Activated naive CD8-positive, alpha-beta T cell treated with anti-CD3 and anti-CD28 coated beads, Interleukin-2, amount 50 U/mL, for 24 hours (primary cell): ENCODE data around the gene NOMO2.
A peak's percentile ranks its signal among the peaks of the same experiment; 100 is the strongest.
"Not testable (repeated sequence)": the region's sequence is repeated elsewhere in the genome, so short reads cannot be mapped to it uniquely, and the experiment has no call there.

Experiments
- ATAC-seq: fragments of 150-1000 bp; cut with Tn5 transposase; one replicate; pipeline ENCODE4 v1.10.0; 2021
- DNase-seq: peaks from one replicate; pipeline ENCODE4 v3.0.0; 2021
- H3K27ac Mint-ChIP-seq: one replicate; pipeline ENCODE4 v1.8.0; 2021; ENCODE audit warnings: mild to moderate bottlenecking, mixed read lengths
- H3K27me3 Mint-ChIP-seq: one replicate; pipeline ENCODE4 v1.8.0; 2021; ENCODE audit warnings: mixed read lengths
- H3K36me3 Mint-ChIP-seq: one replicate; pipeline ENCODE4 v1.8.0; 2021; ENCODE audit warnings: low read depth, mixed read lengths
- H3K4me1 Mint-ChIP-seq: one replicate; pipeline ENCODE4 v1.8.0; 2021; ENCODE audit warnings: mixed read lengths
- H3K4me3 Mint-ChIP-seq: one replicate; pipeline ENCODE4 v1.8.0; 2021; ENCODE audit warnings: mild to moderate bottlenecking, moderate library complexity, mixed read lengths
- H3K9me3 Mint-ChIP-seq: one replicate; pipeline ENCODE4 v1.8.0; 2021; ENCODE audit warnings: mixed read lengths

The NOMO2 gene

DNA sequence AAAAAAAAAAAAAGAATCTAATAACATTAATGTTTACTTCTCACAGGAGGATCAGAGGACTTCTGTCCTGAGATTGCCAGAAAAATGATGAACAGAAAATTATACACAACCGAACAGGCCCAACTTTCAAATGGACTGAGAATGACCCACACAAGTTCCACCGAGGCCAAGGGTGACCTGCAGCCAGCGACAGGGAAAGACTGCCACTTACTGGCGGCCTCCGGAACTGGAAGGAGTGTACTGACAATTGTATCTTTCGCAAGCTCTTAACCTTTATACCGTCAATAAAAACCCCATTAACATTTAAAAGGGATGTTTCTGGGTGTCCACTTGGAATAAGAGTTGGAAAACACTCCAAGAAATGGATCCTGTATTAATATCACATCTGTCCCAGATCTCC lies 63.5 kb downstream of the NOMO2 start:
- H3K4me1 Mint-ChIP-seq, H3K27me3 Mint-ChIP-seq, H3K36me3 Mint-ChIP-seq, H3K4me3 Mint-ChIP-seq, H3K9me3 Mint-ChIP-seq, ATAC-seq, H3K27ac Mint-ChIP-seq, DNase-seq: not testable (repeated sequence)

DNA sequence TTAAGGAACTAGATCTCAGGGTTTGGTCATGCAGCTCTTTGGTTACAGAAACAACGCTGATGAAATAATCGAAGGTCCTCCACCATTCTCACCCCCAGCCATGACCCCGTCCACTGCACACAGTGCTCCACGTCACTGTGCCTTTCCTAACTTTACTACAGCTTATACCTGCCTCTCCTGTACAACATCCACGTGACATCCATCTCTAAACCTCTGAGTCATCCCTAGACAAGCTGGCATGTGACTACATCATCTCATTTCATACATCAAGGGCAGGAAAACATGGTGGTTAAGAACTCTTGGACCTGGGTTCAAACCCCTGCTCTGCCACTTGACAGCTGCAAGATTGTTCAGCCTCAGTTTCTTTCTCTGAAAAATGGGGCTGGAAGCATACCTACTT lies 64.9 kb downstream of the NOMO2 start:
- H3K27ac Mint-ChIP-seq, H3K4me3 Mint-ChIP-seq, H3K27me3 Mint-ChIP-seq, H3K36me3 Mint-ChIP-seq, ATAC-seq, H3K4me1 Mint-ChIP-seq, H3K9me3 Mint-ChIP-seq, DNase-seq: not testable (repeated sequence)

DNA sequence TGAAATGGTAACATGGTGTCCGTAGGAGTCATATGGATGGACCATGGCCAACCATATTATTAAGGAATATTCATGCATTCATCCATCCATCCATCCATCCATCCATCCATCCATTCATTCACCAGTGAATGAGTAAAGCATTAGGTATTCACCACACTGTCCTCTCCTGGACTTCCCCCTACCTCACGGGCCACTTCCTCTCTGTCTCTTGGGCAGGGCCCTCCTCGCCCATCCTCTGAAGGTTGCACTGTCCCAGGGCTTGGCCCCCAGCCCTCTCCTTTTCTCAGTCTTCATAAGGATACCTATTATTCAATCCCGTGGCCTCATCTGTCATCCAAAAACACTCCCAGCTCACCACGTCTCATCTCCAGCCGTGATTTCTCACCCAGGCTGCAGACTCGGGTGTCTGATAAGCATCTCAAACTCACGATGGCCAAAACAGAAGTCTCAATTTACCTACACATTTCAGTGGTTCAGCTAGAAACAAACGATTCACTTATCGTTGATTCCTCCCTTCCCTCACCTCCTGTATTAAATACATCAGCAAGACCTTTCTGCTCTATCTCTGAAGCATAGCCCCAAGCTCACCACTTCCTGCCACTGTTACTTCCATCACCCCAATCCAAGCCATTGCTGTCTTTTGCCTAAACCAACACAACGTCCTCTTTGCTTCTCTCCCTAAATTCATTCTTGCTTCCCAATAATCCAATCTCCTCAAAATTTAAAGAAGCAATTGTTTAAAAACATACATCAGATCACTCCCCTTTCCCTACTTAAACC lies 69.6 kb downstream of the NOMO2 start:
- not testable (repeated sequence) for DNase-seq, H3K27me3 Mint-ChIP-seq, H3K4me1 Mint-ChIP-seq, H3K9me3 Mint-ChIP-seq, H3K36me3 Mint-ChIP-seq, H3K4me3 Mint-ChIP-seq, H3K27ac Mint-ChIP-seq
- ATAC-seq: peak; percentile 61

DNA sequence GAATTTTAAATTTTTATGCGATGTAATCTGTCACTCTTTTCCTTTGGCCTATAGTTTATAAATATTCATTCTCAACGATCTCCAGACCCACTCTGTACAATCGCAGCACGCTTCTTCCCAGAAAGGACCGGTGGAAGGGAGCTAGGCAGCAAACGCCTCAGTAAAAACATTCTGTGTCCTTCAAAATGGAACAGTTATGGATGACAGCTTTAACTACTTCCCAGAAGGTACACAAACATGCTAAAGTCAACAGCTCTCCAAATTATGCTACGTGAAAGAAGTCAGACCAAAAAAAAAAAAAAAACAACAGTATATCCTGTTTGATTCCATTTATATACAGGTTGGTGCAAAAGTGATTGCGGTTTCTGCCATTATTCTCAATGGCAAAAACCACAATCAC lies 125.9 kb downstream of the NOMO2 start:
- DNase-seq, H3K27ac Mint-ChIP-seq, H3K9me3 Mint-ChIP-seq, H3K4me1 Mint-ChIP-seq, H3K4me3 Mint-ChIP-seq, ATAC-seq, H3K27me3 Mint-ChIP-seq, H3K36me3 Mint-ChIP-seq: not testable (repeated sequence)

DNA sequence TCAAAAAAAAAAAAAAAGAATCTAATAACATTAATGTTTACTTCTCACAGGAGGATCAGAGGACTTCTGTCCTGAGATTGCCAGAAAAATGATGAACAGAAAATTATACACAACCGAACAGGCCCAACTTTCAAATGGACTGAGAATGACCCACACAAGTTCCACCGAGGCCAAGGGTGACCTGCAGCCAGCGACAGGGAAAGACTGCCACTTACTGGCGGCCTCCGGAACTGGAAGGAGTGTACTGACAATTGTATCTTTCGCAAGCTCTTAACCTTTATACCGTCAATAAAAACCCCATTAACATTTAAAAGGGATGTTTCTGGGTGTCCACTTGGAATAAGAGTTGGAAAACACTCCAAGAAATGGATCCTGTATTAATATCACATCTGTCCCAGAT lies 146.1 kb downstream of the NOMO2 start:
- not testable (repeated sequence) for H3K27me3 Mint-ChIP-seq, H3K4me1 Mint-ChIP-seq, H3K36me3 Mint-ChIP-seq, ATAC-seq, H3K27ac Mint-ChIP-seq, H3K4me3 Mint-ChIP-seq, H3K9me3 Mint-ChIP-seq, DNase-seq

DNA sequence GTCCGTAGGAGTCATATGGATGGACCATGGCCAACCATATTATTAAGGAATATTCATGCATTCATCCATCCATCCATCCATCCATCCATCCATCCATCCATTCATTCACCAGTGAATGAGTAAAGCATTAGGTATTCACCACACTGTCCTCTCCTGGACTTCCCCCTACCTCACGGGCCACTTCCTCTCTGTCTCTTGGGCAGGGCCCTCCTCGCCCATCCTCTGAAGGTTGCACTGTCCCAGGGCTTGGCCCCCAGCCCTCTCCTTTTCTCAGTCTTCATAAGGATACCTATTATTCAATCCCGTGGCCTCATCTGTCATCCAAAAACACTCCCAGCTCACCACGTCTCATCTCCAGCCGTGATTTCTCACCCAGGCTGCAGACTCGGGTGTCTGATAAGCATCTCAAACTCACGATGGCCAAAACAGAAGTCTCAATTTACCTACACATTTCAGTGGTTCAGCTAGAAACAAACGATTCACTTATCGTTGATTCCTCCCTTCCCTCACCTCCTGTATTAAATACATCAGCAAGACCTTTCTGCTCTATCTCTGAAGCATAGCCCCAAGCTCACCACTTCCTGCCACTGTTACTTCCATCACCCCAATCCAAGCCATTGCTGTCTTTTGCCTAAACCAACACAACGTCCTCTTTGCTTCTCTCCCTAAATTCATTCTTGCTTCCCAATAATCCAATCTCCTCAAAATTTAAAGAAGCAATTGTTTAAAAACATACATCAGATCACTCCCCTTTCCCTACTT lies 152.2 kb downstream of the NOMO2 start:
- H3K36me3 Mint-ChIP-seq, H3K4me1 Mint-ChIP-seq, H3K27ac Mint-ChIP-seq, H3K4me3 Mint-ChIP-seq, H3K9me3 Mint-ChIP-seq, DNase-seq, H3K27me3 Mint-ChIP-seq: not testable (repeated sequence)
- ATAC-seq: peak; percentile 52

DNA sequence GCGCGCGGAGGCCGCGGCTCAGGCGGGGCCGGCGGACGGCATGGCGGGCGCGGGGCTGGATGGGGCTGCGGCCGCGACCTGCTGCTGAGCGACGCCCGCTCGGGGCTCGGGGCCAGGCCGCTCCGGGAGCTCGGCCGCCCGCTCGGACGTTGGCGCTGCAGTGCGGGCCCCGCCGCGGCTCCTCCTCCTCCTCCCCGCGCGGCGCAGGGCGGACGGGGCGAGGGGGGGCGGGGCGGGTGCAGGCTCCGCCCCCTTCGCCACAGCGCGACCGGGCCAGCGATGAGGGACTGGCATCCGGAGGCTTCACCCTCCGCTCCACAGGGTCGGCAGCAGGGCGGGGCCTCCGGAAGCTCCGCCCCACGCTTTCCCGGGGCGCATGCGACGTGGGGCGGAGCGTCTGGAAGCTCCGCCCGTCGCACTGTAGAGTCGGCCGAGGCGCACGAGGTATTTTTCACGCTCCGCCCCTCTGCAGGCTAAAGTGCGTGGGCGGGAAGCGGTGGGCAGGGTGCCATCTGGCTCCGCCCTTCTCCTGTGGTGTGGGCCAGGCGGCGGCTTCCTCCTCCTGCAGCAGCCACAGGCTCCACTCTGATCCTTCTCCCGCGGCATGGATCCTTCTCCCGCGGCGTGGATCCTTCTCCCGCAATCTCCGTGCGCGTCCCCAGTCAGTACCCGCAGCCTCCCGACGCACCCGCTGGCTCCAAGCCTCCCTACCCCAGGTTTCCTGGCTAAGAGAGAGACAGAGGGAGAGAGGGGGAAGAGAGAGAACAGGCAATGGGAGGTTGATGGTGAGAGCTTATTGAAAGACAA lies 159.8 kb downstream of the NOMO2 start:
- not testable (repeated sequence) for H3K27ac Mint-ChIP-seq, H3K4me3 Mint-ChIP-seq, H3K36me3 Mint-ChIP-seq, H3K27me3 Mint-ChIP-seq, H3K4me1 Mint-ChIP-seq, DNase-seq, H3K9me3 Mint-ChIP-seq
- peak; percentile 77 for ATAC-seq

DNA sequence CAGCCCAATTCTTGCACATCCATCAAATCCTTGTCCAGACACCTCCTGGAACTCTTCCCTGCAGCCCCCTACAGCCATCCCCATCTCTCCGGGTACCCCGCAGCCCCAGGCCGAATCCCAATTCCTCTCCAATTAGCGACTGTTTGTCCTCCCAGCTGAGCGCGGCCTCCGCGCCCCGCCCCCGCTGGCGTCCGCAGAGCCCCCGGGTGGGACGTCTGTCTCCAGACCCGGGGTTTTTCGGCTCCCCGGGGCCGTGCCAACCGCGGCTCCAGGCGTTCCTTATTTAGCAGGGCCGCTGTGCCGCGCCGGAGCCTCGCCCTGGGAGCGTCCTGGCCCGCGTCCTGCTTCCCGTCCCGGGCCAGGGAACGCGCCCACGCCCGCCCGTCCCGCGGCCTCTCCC lies 160.7 kb downstream of the NOMO2 start:
- not testable (repeated sequence) for H3K9me3 Mint-ChIP-seq, H3K4me1 Mint-ChIP-seq, H3K27ac Mint-ChIP-seq, H3K27me3 Mint-ChIP-seq, ATAC-seq, H3K36me3 Mint-ChIP-seq
- peak overlapping the region; percentile 74 for H3K4me3 Mint-ChIP-seq
- DNase-seq: peak; percentile 12

DNA sequence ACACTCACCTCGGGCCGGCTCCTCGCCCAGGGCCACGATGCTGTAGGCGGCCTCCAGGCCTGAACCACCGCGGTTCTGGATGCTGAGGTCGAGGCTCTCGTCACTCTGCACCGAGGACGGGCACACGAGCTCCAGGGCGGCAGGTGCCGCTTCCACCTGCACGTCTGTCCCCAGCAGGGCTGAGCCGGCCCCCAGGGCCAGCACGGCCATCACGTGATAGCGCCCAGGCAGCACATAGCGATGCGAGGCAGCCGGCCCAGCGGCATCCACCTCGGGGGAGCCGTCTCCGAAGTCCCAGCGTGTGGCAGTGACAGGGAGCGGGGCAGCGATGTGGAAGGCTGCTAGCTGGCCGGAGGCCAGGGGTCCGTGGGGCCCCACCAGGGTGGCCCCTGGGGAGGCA lies 167.5 kb downstream of the NOMO2 start:
- H3K4me3 Mint-ChIP-seq, DNase-seq, H3K27ac Mint-ChIP-seq, H3K9me3 Mint-ChIP-seq, H3K4me1 Mint-ChIP-seq, ATAC-seq, H3K36me3 Mint-ChIP-seq, H3K27me3 Mint-ChIP-seq: not testable (repeated sequence)

DNA sequence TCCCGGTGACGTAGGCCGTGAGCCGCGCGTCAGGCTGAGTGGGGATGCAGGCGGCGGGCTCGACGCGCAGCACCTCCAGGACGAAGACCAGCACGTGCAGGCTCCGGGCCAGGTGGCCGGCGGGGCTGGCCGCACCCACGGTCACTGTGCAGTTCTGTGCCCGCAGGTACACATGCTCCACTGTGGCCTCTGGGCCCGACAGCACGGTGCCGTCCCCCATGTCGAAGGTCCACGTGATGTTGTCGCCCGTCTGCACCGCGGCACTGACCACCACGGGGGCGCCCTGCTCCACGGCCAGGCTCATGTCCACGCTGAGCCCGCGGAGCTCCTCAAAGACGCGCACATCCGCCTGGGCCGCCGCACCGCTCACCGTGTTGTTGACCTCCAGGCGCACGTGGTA lies 174.1 kb downstream of the NOMO2 start:
- not testable (repeated sequence) for H3K36me3 Mint-ChIP-seq, H3K4me1 Mint-ChIP-seq, H3K27me3 Mint-ChIP-seq, DNase-seq, H3K9me3 Mint-ChIP-seq, H3K27ac Mint-ChIP-seq, H3K4me3 Mint-ChIP-seq
- peak; percentile 36 for ATAC-seq

DNA sequence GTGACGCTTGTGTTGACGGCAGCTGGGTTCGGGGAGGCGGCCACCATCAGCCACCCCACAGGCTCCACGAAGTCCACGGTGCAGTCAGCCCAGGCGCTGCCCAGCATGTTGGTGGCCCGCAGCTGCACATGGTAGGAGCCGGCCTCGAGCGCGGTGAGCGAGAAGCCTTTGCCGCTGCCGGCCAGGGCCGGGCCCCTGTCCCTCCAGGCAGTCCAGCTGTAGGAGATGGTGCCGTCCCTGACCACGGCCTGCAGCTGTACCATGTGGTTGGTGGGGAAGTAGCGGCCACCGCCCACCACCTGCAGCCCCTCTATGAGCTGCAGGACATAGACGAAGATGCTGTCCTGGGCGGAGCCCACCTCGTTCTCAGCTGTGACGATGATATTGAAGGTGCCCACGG lies 175.4 kb downstream of the NOMO2 start:
- H3K36me3 Mint-ChIP-seq, H3K27me3 Mint-ChIP-seq, H3K27ac Mint-ChIP-seq, H3K4me3 Mint-ChIP-seq, H3K9me3 Mint-ChIP-seq, DNase-seq, ATAC-seq, H3K4me1 Mint-ChIP-seq: not testable (repeated sequence)

DNA sequence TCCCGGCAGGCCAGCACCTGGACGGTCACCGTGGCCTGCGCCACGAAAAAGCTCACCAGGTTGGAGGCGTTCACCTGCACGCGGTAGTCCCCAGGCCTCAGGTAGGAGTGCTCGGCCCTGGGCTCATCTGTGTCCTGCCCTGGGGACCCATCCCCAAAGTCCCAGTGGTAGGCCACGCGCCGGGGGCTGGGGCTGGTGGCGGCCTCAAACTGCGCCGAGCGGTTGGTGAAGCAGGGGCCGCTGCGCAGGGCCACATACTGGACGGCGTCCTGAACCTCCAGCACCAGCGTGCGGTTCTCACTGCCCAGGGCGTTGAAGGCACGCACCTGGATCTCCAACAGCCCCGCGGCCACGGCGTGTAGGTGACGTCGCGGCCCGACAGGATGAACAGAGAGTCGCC lies 176.6 kb downstream of the NOMO2 start:
- not testable (repeated sequence) for H3K27ac Mint-ChIP-seq, H3K4me3 Mint-ChIP-seq, H3K9me3 Mint-ChIP-seq, H3K4me1 Mint-ChIP-seq, H3K27me3 Mint-ChIP-seq, H3K36me3 Mint-ChIP-seq, DNase-seq, ATAC-seq

DNA sequence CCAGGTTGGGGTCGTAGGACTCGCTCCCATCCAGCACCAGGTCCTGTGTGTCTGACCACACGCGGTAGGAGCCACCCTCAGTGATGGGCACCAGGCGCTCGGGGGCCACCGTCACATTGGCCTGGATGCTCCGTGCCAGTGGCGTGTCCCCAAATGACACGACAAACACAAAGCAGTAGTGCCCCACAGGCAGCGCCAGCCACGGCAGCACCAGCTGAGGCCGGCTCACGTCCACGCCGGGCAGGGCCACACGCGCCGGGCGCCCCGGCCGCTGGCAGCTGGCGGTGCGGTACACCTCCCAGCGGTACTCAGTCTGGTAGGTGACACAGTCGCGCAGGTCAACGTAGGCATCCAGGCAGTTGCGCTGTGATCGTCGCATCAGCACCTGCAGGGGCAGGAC lies 177.0 kb downstream of the NOMO2 start:
- not testable (repeated sequence) for H3K36me3 Mint-ChIP-seq, H3K27ac Mint-ChIP-seq, H3K9me3 Mint-ChIP-seq, DNase-seq, H3K4me3 Mint-ChIP-seq, H3K27me3 Mint-ChIP-seq, H3K4me1 Mint-ChIP-seq
- ATAC-seq: peak; percentile 24

DNA sequence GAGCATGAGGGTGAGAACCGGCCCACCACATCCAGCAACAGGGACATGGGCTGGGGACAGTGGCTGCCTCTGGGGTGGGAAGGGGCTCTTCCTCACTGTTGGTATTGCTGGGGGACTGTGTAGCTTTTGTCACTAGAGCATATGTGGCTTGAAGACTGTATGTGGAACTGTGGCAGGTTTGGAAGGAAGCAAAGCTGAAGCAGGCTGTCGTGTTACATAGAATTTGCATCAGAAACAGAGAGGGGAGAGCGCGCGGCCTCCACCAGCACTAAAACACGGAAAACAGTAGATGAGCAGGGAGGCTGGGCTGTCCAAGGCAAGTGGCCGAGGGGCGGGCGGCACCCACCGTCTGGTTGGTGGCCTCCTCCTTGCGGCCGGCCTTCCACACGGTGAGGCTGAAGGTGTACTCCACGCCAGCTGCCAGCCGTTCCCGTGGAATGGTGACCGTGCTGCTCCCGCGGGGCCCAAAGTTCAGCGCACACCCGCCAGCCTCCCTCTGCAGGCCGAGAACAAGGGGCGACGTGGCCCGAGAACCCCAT lies 177.7 kb downstream of the NOMO2 start:
- H3K36me3 Mint-ChIP-seq, ATAC-seq, H3K9me3 Mint-ChIP-seq, H3K27ac Mint-ChIP-seq, DNase-seq, H3K4me1 Mint-ChIP-seq, H3K27me3 Mint-ChIP-seq, H3K4me3 Mint-ChIP-seq: not testable (repeated sequence)

DNA sequence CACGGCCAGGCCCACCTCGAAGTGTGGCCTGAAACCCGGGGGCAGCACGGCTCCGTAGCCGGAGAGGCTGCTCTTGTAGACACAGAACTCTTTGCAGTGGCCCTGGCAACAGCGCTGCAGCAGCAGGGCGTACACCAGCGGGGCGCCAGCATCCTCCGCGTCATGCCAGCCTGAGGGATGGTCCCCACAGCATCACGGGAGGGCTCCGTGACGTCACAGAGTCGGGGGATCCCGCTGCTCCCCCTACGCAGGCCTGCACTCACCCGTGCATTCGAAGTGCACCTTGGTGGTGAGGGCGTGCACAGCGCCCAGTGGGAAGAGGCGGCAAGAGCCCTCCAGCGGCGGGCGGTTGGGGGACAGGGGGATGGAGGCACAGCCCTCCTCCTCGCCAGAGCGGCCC lies 179.2 kb downstream of the NOMO2 start:
- H3K4me3 Mint-ChIP-seq, H3K27me3 Mint-ChIP-seq, H3K27ac Mint-ChIP-seq: not testable (repeated sequence)

More for the DNA sequence above, 179.2 kb downstream of the NOMO2 start:
- DNase-seq, H3K4me1 Mint-ChIP-seq, H3K36me3 Mint-ChIP-seq, ATAC-seq, H3K9me3 Mint-ChIP-seq: not testable (repeated sequence)
